Measurements from ENCODE around the gene OLFML2B.
A peak's percentile ranks its signal among the peaks of the same experiment; 100 is the strongest.
"Not testable (repeated sequence)": the region's sequence is repeated elsewhere in the genome, so short reads cannot be mapped to it uniquely, and the experiment has no call there.

The OLFML2B gene

DNA sequence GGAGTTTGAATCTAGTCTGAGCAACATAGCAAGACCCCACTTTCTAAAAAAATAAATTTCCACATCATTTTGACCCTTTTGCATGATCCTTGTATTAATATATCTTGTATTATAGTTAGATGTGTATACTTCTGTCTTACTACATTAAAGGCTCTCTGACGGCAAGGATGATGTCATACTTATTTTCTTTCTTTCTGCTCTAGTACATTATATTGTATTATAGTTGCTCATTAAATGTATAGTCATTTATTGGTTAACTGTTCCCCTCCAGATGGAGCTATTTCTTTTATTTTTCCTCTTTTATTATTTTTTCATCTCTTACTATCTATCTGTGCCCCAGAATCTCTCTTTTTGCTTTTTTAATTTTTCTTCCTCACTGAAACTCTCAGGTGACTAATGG is 15.0 kb upstream of the OLFML2B start:
- intact Hi-C loops (cut with DNase I): no loop called here
- no peak for DNase-seq

DNA sequence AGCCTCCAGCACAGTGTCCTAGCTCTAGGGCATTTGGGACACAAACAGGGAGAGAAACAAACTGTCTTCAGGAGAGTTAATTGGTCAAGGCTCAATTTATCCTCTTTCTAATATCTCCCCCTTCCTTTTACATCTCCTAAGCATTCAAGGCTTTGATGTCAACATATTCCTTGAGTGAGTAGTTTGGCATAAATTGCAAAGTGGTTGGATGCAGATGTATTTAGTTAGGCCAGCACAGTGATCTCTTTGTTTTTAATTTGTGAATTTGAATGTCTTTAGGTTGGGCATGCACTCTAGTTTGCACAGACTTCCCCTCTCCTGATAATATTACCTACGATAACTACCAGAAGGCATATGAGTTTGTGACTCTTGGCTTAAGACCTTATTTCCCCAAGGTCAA is 12.5 kb upstream of the OLFML2B start:
- no peak for DNase-seq
- intact Hi-C loops (cut with DNase I): loop anchor here (1.0 kb wide), 1 partner anchor 243 kb away; no protein-coding TSS in a partner anchor

DNA sequence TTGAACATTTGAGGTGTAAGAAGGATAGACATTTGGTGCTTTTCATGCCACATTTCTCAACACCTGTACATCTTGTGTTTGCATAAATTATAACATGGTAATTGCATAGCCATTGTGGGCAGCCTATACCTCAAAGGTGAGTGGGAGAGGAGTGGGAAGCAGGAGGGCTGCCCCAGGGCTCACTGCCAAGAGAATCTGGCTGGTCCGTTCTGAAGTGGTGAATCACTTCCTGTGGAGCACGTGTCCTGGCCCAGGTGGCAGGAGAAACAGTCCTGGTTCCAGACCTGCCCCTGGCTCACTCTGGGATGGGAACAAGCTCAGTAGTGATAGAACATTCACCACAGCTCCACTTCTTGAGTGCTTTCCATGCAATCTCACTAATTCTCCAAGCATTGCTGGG is 11.6 kb upstream of the OLFML2B start:
- no peak for DNase-seq
- intact Hi-C loops (cut with DNase I): no loop called here

- peak in 7 of 10 donors; percentile 38 to 91 (median 45) for DNase-seq
- intact Hi-C loops (cut with DNase I): loop anchor here (5.0 kb wide), 1 partner anchor 166 kb away; no protein-coding TSS in a partner anchor
Observed at GRCh38 chr1:162033428-162033827, 9.8 kb upstream of the OLFML2B start.

DNA sequence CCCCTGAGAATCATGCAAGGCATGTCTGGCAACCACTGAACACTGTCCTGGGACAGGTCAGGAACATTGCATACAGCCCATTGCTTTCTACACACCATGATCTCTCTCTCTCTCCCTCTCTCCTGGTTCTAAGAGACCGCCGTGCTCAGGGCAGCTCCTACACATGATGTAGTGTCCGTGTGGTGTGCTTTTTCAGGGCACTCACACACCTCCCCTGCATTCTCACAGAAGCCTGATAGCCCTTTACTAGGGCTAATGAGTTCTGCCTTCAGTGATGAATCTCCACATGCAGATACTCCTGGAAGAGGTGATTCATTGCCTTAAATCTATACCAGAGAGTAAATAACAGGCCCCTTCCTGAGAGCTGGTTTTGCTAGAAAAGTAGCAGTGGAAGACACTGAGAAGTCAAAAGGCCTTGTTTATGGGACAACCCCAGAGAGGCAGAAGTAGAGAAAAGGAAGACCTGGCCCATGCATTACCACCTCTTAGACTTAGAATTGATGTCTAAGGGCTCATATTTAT is 7.2 kb upstream of the OLFML2B start:
- intact Hi-C loops (cut with DNase I): loop anchor here (5.0 kb wide), 1 partner anchor 164 kb away; no protein-coding TSS in a partner anchor
- DNase-seq: no peak

- no peak for DNase-seq
Observed at GRCh38 chr1:162029157-162029556, 5.5 kb upstream of the OLFML2B start.

DNA sequence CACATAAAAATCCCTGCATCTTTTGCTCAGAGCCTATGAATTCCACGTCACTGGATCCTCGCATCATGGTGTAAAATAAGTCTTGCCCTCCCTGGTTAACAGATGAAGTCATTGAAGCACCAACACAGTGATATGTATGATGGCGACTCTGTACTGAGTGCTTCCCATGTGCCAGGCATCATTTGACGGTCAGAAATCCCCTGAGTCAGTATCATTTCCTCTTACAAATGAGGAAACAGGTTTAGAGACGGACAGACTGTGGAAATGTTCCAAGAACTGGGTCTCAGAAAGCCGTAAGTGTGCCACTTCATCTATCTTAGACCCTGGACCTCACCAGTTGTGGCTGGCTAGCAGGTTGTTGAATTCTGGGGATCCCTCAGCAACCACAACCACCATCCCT is 5.1 kb upstream of the OLFML2B start:
- no peak for DNase-seq
- intact Hi-C loops (cut with DNase I): no loop called here

More at GRCh38 chr1:162029157-162029556, 5.5 kb upstream of the OLFML2B start:
- intact Hi-C loops (cut with DNase I): no loop called here

GRCh38 chr1:162026881-162027280 is 3.2 kb upstream of the OLFML2B start:
- intact Hi-C loops (cut with DNase I): no loop called here
- no peak for DNase-seq

GRCh38 chr1:162025541-162025940 is 1.9 kb upstream of the OLFML2B start:
- DNase-seq: no peak
- intact Hi-C loops (cut with DNase I): no loop called here

DNA sequence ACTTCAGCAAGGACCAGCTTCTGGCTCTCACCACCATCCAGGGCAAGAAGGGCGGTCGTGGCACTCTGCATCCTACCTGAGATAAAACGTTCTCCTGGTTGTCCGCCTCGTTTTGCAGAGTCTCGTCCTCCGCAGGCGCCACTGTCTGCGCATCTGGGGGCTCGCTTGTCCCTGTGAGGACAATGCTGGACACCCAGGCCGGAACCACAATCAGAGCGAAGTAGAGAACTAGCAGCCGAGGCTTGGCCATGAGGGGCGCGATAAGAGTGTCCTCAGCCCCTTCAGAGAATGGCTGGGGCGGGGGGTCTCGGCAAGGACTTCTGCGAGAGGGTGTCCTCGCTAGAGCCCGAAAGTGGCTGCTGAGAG is 505 bp downstream of the OLFML2B start:
- no peak for DNase-seq
- intact Hi-C loops (cut with DNase I): no loop called here

GRCh38 chr1:162022626-162023025 is 1.0 kb downstream of the OLFML2B start:
- no peak for DNase-seq
- intact Hi-C loops (cut with DNase I): no loop called here

DNA sequence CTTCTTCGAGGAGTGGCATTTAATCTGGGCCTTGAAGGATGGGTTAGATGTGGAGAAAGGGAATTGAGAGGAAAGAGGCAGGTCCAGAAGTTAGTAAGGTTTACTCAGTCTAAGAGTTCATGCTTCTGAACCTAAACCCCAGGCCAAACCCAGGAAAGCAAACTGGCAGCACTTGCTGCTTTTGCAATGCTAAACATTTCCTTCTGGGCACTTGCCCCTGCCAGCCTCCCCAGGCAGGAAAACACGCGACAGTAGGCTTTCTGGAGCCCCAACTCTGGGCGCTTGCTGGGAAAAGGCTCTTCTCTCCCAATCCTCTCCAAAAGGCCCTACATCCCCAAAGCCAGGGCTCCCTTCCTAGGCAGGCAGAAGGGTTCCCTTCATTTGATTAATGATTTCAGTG is 2.5 kb downstream of the OLFML2B start:
- DNase-seq: no peak
- intact Hi-C loops (cut with DNase I): no loop called here

GRCh38 chr1:162020150-162020549 is 3.5 kb downstream of the OLFML2B start:
- DNase-seq: no peak
- intact Hi-C loops (cut with DNase I): no loop called here

- DNase-seq: no peak
- intact Hi-C loops (cut with DNase I): no loop called here
Observed at GRCh38 chr1:162019446-162019845, 4.2 kb downstream of the OLFML2B start.

- intact Hi-C loops (cut with DNase I): no loop called here
- no peak for DNase-seq
Observed at GRCh38 chr1:162019006-162019405, 4.7 kb downstream of the OLFML2B start.

DNA sequence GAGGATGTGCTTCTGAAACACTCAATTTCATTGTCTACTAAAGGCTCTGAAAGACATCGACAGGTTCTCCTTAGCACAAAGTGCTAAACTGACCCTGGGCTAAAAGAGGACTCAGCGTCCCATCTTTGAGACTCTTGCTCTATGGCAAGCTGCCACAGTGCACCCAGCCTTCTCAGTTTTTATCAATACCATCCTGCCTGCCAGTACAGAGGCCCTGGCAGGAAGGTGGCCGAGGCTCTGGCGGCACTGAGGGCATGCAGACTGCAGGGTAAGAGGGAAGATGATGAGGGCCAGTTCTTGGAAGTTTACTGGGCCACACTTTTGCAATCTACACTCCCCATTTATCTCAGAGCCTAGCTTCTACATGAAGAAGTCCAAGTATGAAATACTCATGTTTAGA is 5.3 kb downstream of the OLFML2B start:
- no peak for DNase-seq
- intact Hi-C loops (cut with DNase I): no loop called here

GRCh38 chr1:162017791-162018190 is 5.9 kb downstream of the OLFML2B start:
- DNase-seq; intact Hi-C loops (cut with DNase I): not testable (repeated sequence)

- intact Hi-C loops (cut with DNase I): no loop called here
- DNase-seq: no peak
Observed at GRCh38 chr1:162016631-162017030, 7.0 kb downstream of the OLFML2B start.

DNA sequence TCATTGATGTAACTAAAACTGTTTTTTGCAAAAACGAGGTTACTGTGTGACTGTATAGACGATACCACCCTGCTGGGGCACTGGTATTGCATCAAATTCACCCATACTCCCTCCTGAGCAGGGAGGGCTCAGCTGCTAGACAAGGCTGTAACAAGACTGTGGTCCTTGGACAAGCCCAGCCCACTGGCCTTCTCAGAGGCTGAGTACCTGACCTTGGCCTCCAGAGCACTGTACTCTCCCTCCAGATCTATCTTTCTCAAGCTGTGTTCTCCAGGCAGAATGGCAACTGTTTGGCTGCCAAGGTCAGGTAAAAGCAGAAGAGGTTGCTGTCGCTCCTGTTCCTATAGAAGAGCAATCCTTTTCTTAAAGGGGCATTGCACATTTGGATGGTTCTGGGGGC is 8.5 kb downstream of the OLFML2B start:
- intact Hi-C loops (cut with DNase I): no loop called here
- no peak for DNase-seq

DNA sequence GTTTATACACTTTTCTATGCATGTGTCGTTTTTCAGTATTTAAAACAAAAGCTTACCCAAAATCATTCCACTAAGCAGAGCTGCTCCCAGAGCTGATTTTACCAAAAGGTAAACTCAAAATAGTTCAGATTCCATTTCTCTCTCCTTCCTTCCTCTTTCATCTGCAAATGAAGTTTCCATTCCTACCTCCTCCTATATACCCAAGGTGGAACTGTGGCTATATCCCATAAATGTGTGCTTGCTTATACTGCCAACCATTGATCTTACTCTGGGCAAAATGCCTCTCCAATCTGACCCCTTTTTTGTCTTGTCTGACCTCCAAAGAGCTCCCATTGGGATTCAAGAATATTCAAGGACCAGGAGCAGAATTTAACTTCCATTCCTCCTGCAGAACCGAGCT is 9.5 kb downstream of the OLFML2B start:
- intact Hi-C loops (cut with DNase I): no loop called here
- no peak for DNase-seq

- intact Hi-C loops (cut with DNase I): no loop called here
- DNase-seq: no peak
Observed at GRCh38 chr1:162013289-162013688, 10.4 kb downstream of the OLFML2B start.

GRCh38 chr1:162011337-162012012 is 12.2 kb downstream of the OLFML2B start:
- intact Hi-C loops (cut with DNase I): no loop called here
- DNase-seq: no peak

- intact Hi-C loops (cut with DNase I): no loop called here
- DNase-seq: no peak
Observed at GRCh38 chr1:162010175-162010506, 13.5 kb downstream of the OLFML2B start.

Measured in posterior cingulate gyrus (tissue), 11 donors.